Right atrium auricular region (tissue), 2 donors: Measurements from ENCODE around the gene FGF1. TPM values are rescaled to one million over a fixed set of nuclear protein-coding genes. Genes with fewer than 3 reads are reported as not detected.
A peak's percentile ranks its signal among the peaks of the same experiment; 100 is the strongest.

Source experiments
- DNase-seq: peaks from one replicate; pipeline ENCODE4 v3.0.0-alpha.2; 2019; ENCODE audit warnings: low spot score
- H3K27ac ChIP-seq, 2 donors: fragments of 200-600 bp; sonication (generic); 1 replicate in 1 of 2; 2 replicates in 1 of 2; pipeline ENCODE4 v1.5.1; 2016 to 2019
- H3K27me3 ChIP-seq, 2 donors: fragments of 200-600 bp; sonication (generic); one replicate each; pipeline versions ENCODE4 v1.5.1 to v1.6.0; 2017 to 2019
- H3K36me3 ChIP-seq: fragments of 200-600 bp; sonication (generic); one replicate; pipeline ENCODE4 v1.5.1; 2016
- H3K4me1 ChIP-seq, 2 donors: fragments of 200-600 bp; sonication (generic); one replicate each; pipeline versions ENCODE4 v1.5.1 to v1.6.0; 2017 to 2019
- H3K4me3 ChIP-seq, 2 donors: fragments of 200-600 bp; sonication (generic); 1 replicate in 1 of 2; 2 replicates in 1 of 2; pipeline ENCODE4 v1.5.1; 2017 to 2019; ENCODE audit warnings: mild to moderate bottlenecking in 1 of 2, moderate library complexity in 1 of 2
- H3K9me3 ChIP-seq, 2 donors: fragments of 200-600 bp; sonication (generic); one replicate each; pipeline ENCODE4 v1.5.1; 2019
- total RNA-seq, 2 donors: library from RNA; depleted of rRNA; stranded (reverse); fragments of >200 nt; gene quantifications; one replicate each; pipeline ENCODE4 v1.1.0, GENCODE V29; 2016
- TF ChIP-seq, protein P1 (sequence below), 2 donors: fragments of 200-600 bp; sonication (generic); IDR thresholded peaks; one replicate each; pipeline ENCODE4 v1.5.1; 2019; ENCODE audit warnings: antibody characterized with exemption in 2 of 2

The FGF1 gene
- total RNA-seq, 2 donors from 2014 or later = 35.3 to 47.9 TPM

DNA sequence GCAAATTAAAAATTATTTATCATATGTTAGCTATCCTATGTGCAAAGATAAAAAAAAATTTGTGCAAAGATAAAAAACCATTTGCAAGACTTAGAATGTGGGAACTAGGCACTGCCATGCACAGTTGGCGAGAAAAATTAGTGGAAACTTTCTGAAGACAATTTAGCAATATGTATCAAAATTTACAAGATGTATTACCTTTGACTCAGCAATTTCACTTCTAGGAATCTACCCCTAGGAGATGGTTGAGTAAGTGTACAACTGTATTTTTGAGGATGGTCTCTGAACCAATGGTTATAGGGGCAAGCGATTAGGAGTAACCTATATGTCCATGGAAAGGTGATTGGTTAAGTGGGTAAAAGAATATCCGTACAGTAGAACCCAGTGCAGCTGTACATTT lies 88.9 kb downstream of the FGF1 start:
- H3K4me1 ChIP-seq = peaks cover 0 to 12% of the 10 kb centered on the region in 2 donors
- TF ChIP-seq, protein P1, sequence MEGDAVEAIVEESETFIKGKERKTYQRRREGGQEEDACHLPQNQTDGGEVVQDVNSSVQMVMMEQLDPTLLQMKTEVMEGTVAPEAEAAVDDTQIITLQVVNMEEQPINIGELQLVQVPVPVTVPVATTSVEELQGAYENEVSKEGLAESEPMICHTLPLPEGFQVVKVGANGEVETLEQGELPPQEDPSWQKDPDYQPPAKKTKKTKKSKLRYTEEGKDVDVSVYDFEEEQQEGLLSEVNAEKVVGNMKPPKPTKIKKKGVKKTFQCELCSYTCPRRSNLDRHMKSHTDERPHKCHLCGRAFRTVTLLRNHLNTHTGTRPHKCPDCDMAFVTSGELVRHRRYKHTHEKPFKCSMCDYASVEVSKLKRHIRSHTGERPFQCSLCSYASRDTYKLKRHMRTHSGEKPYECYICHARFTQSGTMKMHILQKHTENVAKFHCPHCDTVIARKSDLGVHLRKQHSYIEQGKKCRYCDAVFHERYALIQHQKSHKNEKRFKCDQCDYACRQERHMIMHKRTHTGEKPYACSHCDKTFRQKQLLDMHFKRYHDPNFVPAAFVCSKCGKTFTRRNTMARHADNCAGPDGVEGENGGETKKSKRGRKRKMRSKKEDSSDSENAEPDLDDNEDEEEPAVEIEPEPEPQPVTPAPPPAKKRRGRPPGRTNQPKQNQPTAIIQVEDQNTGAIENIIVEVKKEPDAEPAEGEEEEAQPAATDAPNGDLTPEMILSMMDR (IDR thresholded peaks at IDR 0.05) = no peak
- no peak overlapping the region for H3K4me3 ChIP-seq
- no peaks in the 10 kb centered on the region for H3K36me3 ChIP-seq
- no peak for DNase-seq
- H3K9me3 ChIP-seq = no peaks in the 10 kb centered on the region
- no peaks in the 10 kb centered on the region for H3K27me3 ChIP-seq
- H3K27ac ChIP-seq = no peak overlapping the region

DNA sequence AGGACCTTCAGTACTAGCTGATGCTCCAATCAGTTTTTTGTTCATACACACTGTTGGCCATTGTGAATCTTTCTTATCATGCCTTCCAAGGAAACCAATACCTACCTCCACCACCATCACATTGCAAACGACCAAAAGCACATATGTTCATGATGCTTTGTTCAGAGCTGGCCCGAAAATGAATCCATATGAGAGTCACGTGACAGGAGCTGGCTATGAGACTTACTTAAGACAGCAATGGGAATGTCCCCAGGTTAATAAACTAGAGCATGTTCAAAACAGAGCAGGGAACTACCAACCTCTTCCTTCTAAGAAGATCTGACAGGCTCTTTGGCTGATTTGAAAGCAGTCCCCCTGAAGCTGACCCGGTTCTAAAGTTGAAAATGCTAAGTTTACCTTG lies 93.5 kb downstream of the FGF1 start:
- Histone ChIP-seq H3K27me3 (no peaks in the 10 kb centered on the region), H3K4me3 (no peak overlapping the region), H3K36me3 (no peaks in the 10 kb centered on the region), H3K9me3 (no peaks in the 10 kb centered on the region), H3K27ac (no peak overlapping the region), H3K4me1 (no peaks in the 10 kb centered on the region)
- TF ChIP-seq, protein P1 (IDR thresholded peaks at IDR 0.05) = no peak
- DNase-seq = no peak

DNA sequence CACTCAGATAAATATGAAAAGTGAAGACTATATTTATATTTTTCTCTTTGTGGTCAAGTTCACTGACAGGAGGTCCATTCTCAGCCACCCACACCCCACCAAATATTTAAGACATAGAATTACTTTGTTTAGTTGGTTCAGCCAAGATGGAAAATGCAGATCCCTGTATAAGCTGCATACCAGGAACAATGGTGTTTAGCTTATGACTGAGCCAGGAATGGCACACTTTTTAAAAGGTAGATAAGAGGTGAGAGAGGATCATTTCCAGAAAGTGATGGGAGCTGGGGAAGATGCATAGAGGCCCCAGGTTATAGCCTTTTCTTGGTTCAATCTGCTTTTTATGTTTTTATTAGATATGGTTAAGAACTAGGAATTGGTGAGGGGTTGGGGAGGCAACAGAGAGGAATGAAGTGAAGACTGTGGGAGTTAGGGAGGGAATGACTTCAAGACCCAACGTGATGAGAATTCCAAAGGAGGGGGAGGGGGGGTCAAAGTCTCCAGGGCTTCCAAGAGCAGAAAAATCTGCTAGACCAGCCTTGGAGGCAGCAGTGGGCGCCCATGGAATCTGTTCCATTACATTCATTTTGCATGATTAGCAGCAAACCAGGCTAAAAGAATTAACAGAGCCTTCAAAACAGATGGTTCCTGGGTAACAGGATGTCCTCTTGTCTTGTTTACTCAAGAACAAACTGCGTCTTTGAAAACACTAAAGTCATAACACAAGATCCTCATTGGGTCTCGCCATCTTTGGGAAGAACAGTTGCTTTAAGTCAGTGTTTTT lies 95.2 kb downstream of the FGF1 start:
- H3K4me3 ChIP-seq = no peak overlapping the region
- H3K27me3 ChIP-seq = no peaks in the 10 kb centered on the region
- peak overlapping the region in 1 of 2 donors; percentile 1 for H3K27ac ChIP-seq
- no peaks in the 10 kb centered on the region for H3K36me3 ChIP-seq
- H3K4me1 ChIP-seq = no peaks in the 10 kb centered on the region
- DNase-seq = no peak
- TF ChIP-seq, protein P1 (IDR thresholded peaks at IDR 0.05) = no peak
- H3K9me3 ChIP-seq = no peaks in the 10 kb centered on the region

DNA sequence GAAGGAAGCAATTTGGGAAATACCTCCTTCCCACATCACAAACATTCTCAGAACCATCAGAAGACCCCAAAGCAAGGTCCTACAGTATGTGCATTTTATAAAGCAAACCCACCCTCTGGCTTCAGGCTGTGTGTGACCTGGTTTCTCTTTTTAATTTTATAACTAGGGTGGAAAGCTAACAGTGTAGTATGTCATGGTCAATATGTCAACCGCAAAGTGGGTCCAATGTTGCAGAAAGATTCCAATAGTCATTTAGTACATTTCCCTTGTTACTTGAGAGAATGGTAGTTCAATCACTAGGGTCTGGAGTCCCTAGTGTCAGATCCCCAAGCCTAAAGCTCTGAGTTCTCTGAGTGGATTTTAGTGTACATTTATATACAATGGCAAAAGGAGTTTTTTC lies 96.2 kb downstream of the FGF1 start:
- H3K36me3 ChIP-seq = no peaks in the 10 kb centered on the region
- H3K4me1 ChIP-seq = no peaks in the 10 kb centered on the region
- no peaks in the 10 kb centered on the region for H3K9me3 ChIP-seq
- TF ChIP-seq, protein P1 (IDR thresholded peaks at IDR 0.05) = no peak
- no peak for DNase-seq
- H3K27me3 ChIP-seq = no peaks in the 10 kb centered on the region
- no peak overlapping the region for H3K27ac ChIP-seq
- no peak overlapping the region for H3K4me3 ChIP-seq

DNA sequence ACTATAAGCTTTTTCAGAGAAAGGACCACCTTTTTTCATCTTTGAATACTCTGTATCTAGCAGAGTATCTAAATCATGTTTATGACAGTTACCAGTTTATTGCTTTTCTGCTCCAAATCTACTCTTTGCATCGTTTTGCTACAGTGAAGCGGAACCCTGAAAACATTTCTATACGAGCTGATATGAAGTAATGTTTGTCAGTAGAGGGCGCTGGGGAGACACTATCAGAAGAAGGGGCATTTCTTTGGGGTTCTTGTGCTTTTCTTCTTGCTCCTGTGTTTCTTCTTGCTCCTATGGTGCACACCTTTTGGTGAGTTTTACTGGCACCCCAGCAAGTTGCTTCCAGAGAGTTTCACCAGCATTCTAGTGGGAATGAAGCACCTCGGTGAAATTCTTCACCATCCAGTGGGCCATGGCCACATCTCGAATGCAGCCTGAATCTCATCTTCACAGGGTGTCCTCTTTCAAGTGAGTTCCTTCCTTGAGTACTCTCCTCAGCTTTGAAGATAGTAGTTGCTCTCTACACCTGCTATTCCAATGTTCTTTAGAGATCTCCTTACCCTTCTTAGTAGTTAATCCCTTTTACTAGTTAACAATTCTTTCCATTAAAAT lies 98.4 kb downstream of the FGF1 start:
- Histone ChIP-seq H3K9me3 (no peaks in the 10 kb centered on the region), H3K4me3 (no peak overlapping the region), H3K27ac (no peak overlapping the region), H3K36me3 (no peaks in the 10 kb centered on the region), H3K27me3 (no peaks in the 10 kb centered on the region), H3K4me1 (no peaks in the 10 kb centered on the region)
- DNase-seq = no peak
- TF ChIP-seq, protein P1 (IDR thresholded peaks at IDR 0.05) = peak; percentile 21 to 64
